GM20431 (cell line): ENCODE results near the gene OXSM.

Experiments
- in situ Hi-C: fragments of 300-500 bp; cut with MseI, MboI; formaldehyde crosslinking; loops from one replicate; pipeline ENCODE4 v1.15.0; 2020; ENCODE audit warnings: low sequenced_read_pairs; ENCODE audit not compliant: unreplicated experiment

OXSM gene

GRCh38 chr3:25801786-25802185 is 11.9 kb downstream of the OXSM start:
- in situ Hi-C loops = no loop called here

- in situ Hi-C loops = no loop called here
Observed at GRCh38 chr3:25803833-25804232, 13.9 kb downstream of the OXSM start.

- in situ Hi-C loops = no loop called here
Observed at GRCh38 chr3:25804676-25805075, 14.8 kb downstream of the OXSM start.

GRCh38 chr3:25812644-25813043 is 22.8 kb downstream of the OXSM start:
- in situ Hi-C loops = no loop called here

DNA sequence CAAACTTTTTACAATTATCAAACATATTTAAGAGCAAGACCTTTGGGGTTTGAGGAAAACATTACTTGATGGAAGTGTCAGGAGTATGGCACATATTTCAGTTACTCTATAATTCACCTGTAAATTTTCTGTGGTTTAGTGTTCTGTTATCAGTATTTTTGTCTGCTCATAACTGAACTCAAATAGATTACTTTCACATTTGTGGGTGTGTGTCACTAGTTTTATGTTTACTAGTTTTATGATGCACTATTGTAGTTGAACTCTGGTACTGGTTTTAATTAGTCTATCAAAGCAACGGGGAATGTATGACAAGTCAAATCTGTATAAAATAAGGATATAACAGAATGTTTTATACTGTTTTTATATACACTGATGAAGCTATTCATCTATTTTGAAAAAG is 27.2 kb downstream of the OXSM start:
- in situ Hi-C loops = no loop called here

DNA sequence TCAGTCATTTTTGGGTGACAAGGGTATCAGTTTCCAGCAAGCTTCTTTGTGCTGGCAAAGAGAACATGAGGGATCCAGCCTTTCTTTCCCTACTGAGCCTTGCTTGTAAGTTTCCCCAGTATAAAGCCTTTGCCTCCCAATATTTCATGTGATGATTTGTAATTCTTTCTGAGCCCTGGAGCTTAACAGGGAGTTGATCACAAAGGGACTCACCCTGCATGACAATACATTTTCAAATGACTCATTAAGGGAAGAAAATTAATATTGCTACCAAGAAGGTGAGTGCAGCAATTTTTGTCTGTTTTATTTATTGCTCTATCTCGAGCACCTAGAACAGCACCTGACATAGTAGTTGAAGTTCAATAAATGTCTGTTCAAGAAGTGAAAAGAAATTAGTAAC is 27.7 kb downstream of the OXSM start:
- in situ Hi-C loops = no loop called here

GRCh38 chr3:25818335-25818734 is 28.4 kb downstream of the OXSM start:
- in situ Hi-C loops = no loop called here

- in situ Hi-C loops = no loop called here
Observed at GRCh38 chr3:25820366-25820765, 30.5 kb downstream of the OXSM start.

DNA sequence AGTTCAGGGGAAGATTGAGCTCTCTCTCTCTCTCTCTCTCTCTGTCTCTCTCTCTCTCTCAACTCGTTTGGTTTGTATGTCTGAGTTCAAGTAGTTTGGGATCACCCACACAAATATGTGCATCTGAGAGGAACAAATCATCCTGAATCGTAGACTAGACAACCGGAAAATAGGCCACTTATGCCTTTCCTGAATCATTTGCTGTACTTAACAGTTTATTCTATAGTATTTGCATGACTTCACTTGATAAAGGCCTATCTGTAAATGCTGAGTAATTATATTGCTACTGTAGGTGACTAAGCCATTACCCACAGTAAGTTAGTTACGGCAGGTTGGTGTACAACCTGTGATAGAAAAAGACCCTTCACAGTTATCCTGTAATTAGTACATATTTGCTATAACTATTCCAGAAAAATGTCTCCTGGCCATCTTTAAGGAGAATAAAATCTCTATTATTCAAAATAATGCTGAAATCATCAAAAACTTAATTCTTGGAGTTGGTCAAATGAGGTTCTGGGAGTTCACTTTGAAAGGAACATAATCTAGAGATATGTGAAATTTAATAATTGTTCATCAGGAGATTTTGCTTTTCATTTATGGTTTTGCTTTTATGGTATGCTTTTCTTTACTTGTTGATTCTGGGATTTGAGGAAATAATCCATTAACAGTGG is 31.1 kb downstream of the OXSM start:
- in situ Hi-C loops = no loop called here

DNA sequence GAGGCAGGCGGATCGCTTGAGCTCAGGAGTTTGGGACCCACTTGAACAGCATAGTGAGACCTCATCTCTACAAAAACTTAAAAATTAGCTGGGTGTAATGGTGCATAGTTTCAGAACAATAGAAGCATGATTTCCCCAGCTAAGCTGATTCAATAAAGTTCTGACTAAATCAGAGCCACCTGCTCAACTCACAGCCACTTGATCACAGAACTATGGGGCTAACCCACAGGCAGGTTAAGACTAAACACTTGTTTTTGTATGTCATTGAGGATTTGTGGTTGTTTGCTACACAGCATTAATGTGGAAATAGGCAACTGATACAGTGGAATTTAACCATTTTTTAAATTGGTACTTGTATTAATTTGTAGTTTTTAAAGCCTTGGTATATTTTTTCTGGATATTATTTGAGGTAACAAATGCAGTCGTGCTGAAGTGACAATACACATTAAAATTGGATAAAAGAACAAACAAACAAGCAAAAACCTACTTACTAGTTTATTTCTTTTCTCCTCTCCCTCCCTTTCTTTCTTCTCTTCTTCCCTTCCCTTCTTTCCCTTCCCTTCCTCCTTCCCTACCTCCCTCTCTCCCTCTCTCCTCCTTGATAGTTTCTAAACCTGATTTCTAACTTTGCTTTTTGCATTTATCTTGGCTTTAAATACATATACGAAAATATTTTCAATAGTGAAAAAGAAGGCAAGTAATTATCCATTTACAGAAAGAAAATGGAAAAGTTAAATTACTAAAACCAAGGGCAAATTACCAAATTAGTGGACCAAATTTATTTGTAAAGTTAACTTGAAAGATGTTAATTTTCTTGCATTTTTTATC is 32.1 kb downstream of the OXSM start:
- in situ Hi-C loops = no loop called here

GRCh38 chr3:25823314-25823713 is 33.4 kb downstream of the OXSM start:
- in situ Hi-C loops = no loop called here

DNA sequence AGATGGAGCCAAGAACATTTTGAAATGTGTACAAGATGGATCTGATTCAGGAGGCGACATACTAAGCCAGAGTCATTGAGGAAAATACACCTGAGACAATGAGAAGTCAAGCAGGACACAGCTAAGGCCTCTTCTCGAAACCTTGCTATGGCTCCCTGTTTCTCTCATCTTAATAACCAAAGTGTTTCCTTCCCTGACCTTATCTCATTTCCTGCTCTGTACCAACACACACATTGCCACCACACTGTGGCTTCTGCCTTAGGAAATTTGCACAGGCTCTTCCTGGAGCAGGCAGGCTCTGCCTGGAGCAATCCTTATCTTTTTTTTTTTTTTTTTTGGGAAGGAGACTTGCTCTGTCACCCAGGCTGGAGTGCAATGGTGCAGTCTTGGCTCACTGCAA is 36.6 kb downstream of the OXSM start:
- in situ Hi-C loops = no loop called here

- in situ Hi-C loops = no loop called here
Observed at GRCh38 chr3:25830373-25831280, 40.7 kb downstream of the OXSM start.

DNA sequence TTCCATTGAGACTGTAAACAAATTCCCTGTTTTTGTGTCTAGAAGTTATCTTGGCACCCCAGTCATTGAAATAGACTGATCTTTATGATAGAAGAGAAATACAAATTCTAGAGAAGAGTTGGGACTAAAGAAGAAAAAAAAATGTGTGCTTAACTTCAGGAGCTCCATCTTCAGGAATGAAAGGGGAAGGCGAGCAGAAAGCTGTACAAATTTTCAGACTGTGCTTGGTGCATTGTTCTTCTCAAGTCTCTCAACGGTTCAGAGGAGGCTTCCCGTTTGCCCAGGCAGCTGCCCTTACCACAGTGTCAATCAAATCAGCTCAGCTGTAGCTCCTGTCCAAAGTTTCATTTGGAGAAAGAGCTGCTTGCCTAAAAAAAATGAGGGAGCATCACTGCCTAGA is 41.7 kb downstream of the OXSM start:
- in situ Hi-C loops = no loop called here

DNA sequence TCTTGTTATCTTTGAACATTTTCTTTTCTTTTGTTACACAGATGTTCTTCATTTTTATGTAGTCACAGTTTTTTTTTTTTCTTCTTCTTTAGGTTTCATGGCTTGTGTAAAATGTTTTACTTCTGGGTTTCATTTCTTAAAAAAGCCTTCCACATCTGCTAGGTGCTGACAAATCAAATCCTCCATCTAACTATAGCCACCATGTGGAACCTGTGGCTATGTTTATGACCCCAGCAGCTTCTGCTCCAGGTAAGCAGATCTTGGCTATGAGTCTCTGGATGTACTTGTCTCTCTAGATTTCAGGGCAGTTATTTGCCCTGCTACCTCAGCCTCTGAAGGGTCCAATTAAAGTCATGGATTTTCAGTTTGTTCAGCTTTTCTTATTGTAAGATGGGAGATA is 44.5 kb downstream of the OXSM start:
- in situ Hi-C loops = no loop called here

GRCh38 chr3:25836579-25836978 is 46.7 kb downstream of the OXSM start:
- in situ Hi-C loops = no loop called here

- in situ Hi-C loops = no loop called here
Observed at GRCh38 chr3:25837038-25837437, 47.1 kb downstream of the OXSM start.

DNA sequence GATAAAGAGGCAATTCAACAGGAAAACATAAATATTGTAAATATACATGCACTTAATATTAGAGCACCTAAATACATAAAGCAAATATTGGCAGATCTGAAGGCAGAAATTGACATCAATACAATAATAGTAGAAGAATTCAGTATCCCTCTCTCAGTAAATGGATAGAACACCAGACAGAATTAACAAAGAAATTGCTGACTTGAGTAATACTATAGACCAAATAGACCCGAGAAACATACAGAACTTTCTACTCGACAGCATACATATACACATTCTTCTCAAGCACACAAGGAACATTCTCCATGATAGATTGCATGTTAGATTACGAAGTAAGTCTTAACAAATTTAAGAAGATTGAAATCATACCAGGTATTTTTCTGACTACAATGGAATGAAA is 50.2 kb downstream of the OXSM start:
- in situ Hi-C loops = no loop called here

DNA sequence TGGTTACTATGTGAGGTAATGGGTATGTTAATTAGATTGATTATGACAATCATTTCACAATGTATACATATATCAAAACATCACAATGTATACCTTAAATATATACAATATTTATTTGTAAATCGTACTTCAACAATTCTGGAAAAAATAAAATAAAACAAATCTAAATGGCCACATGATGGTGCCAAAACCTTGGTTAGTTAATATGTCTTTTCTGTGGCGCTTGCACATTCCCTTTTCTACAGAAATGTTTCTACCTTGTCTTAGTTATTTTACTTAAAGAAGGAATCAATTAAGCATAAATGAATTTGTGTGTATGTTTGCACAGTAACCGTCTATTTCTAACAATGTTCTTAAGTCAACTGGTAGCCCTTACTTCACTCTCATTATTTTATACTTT is 53.4 kb downstream of the OXSM start:
- in situ Hi-C loops = no loop called here
